Neural cell (in vitro differentiated cells): ENCODE data around the gene ZCCHC24. TPM values are rescaled to one million over a fixed set of nuclear protein-coding genes. Genes with fewer than 3 reads are reported as not detected.

Source experiments
- H2AFZ ChIP-seq: fragments of 200-600, 300-800 bp; sonication (generic), shearing (Covaris generic); 2 replicates; pipeline ENCODE4 v1.6.0; 2014; ENCODE audit warnings: low read depth, mild to moderate bottlenecking, antibody characterized with exemption, low read length, moderate library complexity
- H3F3A ChIP-seq: fragments of 200-600 bp; shearing (Covaris generic); 2 replicates; pipeline ENCODE4 v1.6.1; 2016; ENCODE audit warnings: mild to moderate bottlenecking, moderate library complexity, mixed read lengths, antibody characterized with exemption, low read length; ENCODE audit not compliant: insufficient read depth, poor library complexity, severe bottlenecking
- H3K27ac ChIP-seq: fragments of 200-600, 300-800 bp; sonication (generic), shearing (Covaris generic); 2 replicates; pipeline ENCODE4 v1.5.1; 2014; ENCODE audit warnings: mild to moderate bottlenecking, low read length, moderate library complexity
- H3K27me3 ChIP-seq: fragments of 300-800, 200-600 bp; sonication (generic), shearing (Covaris generic); 2 replicates; pipeline ENCODE4 v1.6.0; 2014; ENCODE audit warnings: mild to moderate bottlenecking, low read depth, low read length, moderate library complexity; ENCODE audit not compliant: insufficient read depth
- H3K36me3 ChIP-seq: fragments of 300-800, 200-600 bp; sonication (generic), shearing (Covaris generic); 2 replicates; pipeline ENCODE4 v1.5.1; 2014; ENCODE audit warnings: mild to moderate bottlenecking, antibody characterized with exemption, low read length, moderate library complexity; ENCODE audit not compliant: insufficient read depth
- H3K4me2 ChIP-seq: fragments of 300-800, 200-600 bp; sonication (generic), shearing (Covaris generic); 2 replicates; pipeline ENCODE4 v1.6.0; 2014; ENCODE audit warnings: mild to moderate bottlenecking, low read length
- H3K4me3 ChIP-seq: fragments of 300-800, 200-600 bp; sonication (generic), shearing (Covaris generic); 2 replicates; pipeline ENCODE4 v1.5.1; 2014; ENCODE audit warnings: mild to moderate bottlenecking, low read length, moderate library complexity
- H3K79me2 ChIP-seq: fragments of 200-600 bp; shearing (Covaris generic); replicated peaks from 2 replicates; pipeline ENCODE4 v1.6.0; 2014; ENCODE audit warnings: mild to moderate bottlenecking, low read length, moderate library complexity; ENCODE audit not compliant: insufficient read depth
- H3K9ac ChIP-seq: fragments of 300-800, 200-600 bp; sonication (generic), shearing (Covaris generic); 2 replicates; pipeline ENCODE4 v1.6.1; 2016; ENCODE audit warnings: mild to moderate bottlenecking, low read length, mixed read lengths
- H3K9me2 ChIP-seq: fragments of 200-600 bp; shearing (Covaris generic); 2 replicates; pipeline ENCODE4 v1.6.1; 2016; ENCODE audit warnings: mild to moderate bottlenecking, low read length, mixed read lengths; ENCODE audit not compliant: insufficient read depth
- H3K9me3 ChIP-seq: fragments of 200-600, 300-800 bp; sonication (generic), shearing (Covaris generic); 2 replicates; pipeline ENCODE4 v1.6.1; 2016; ENCODE audit warnings: mild to moderate bottlenecking, mixed run types, low read length, moderate library complexity, mixed read lengths
- H4K20me1 ChIP-seq: fragments of 200-600 bp; shearing (Covaris generic); 2 replicates; pipeline ENCODE4 v1.6.1; 2016; ENCODE audit warnings: mild to moderate bottlenecking, mixed run types; ENCODE audit not compliant: insufficient read depth
- CTCF ChIP-seq: fragments of 450-650 bp; IDR thresholded peaks from 2 replicates; pipeline ENCODE4 v1.5.1; 2014; ENCODE audit warnings: antibody characterized with exemption, mild to moderate bottlenecking, moderate library complexity; ENCODE audit not compliant: poor library complexity, severe bottlenecking
- EP300 ChIP-seq: fragments of 450-650 bp; conservative IDR thresholded peaks from 2 replicates; pipeline ENCODE4 v1.6.1; 2014; ENCODE audit warnings: antibody characterized with exemption, mild to moderate bottlenecking, moderate library complexity; ENCODE audit not compliant: poor library complexity, severe bottlenecking
- EZH2 ChIP-seq: fragments of 200-600, 300-800 bp; shearing (Covaris generic), sonication (generic); IDR thresholded peaks from 2 replicates; pipeline ENCODE4 v1.6.1; 2014; ENCODE audit warnings: antibody characterized with exemption, low read length, borderline replicate concordance, mild to moderate bottlenecking; ENCODE audit not compliant: insufficient read depth, poor library complexity, severe bottlenecking
- MXI1 ChIP-seq: fragments of 450-650 bp; conservative IDR thresholded peaks from 2 replicates; pipeline ENCODE4 v1.6.1; 2014; ENCODE audit warnings: antibody characterized with exemption, mild to moderate bottlenecking; ENCODE audit not compliant: poor library complexity, severe bottlenecking
- POLR2AphosphoS5 ChIP-seq: IDR thresholded peaks from 2 replicates; pipeline ENCODE4 v1.6.1; 2012
- RAD21 ChIP-seq: fragments of 450-650 bp; conservative IDR thresholded peaks from 2 replicates; pipeline ENCODE4 v1.6.1; 2014; ENCODE audit warnings: antibody characterized with exemption, mild to moderate bottlenecking, moderate library complexity
- REST ChIP-seq: IDR thresholded peaks from 2 replicates; pipeline ENCODE4 v1.6.1; 2012; ENCODE audit warnings: borderline replicate concordance
- SMC3 ChIP-seq: fragments of 450-650 bp; conservative IDR thresholded peaks from 2 replicates; pipeline ENCODE4 v1.6.1; 2014; ENCODE audit warnings: antibody characterized with exemption, mild to moderate bottlenecking, moderate library complexity; ENCODE audit not compliant: poor library complexity
- TAF1 ChIP-seq: IDR thresholded peaks from 2 replicates; pipeline ENCODE4 v1.6.1; 2012; ENCODE audit warnings: low read depth
- polyA plus RNA-seq: library from polyadenylated mRNA; depleted of rRNA; stranded (reverse); fragments of >200 nt; gene quantifications from 2 replicates; pipeline ENCODE4 v1.2.3, GENCODE V29; 2014

ZCCHC24 gene
- polyA plus RNA-seq, 1 donor from 2014 or later, result not detected

DNA sequence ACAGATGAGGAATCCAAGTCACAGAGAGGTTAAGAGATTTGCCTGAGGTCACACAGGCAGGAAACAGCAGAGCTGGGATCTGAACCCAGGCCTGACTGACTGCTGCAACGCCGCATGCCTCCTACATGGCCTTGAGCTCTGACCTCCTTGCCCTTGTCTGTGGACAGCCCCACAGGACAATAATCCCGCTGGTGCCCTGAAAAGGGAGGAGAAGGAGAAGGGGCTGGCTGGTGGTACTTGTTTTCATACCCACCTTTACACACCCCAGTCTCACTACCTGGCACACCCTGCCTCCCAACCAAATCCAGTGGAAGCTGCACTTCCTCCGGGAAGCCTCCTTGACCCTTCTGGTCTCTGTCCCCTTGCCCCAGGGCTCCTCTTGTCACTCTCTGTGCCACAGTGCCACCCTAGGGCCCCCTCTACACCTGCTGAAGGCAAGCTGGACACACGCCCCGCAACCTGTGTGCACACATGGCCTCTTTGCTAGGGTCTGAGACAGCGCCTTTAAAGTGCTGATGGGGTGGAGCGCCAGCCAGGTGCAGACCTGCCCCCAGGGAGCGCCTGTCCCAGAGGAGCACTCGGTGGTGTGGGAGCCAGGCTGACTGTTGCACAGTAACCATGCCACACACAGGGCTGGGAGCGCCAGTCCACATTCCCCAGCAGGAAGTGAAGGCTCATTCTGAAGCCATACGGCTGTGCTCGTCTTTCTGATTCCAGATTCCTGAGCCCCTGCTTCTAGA, 38.6 kb downstream of the ZCCHC24 start:
- no peak overlapping the region for H3K9ac ChIP-seq
- no peaks in the 10 kb centered on the region for H3K79me2 ChIP-seq
- no peaks in the 10 kb centered on the region for H3K27me3 ChIP-seq
- no peaks in the 10 kb centered on the region for H3F3A ChIP-seq
- H4K20me1 ChIP-seq, result no peaks in the 10 kb centered on the region
- no peak overlapping the region for H3K4me2 ChIP-seq
- no peak for TF ChIP-seq EP300
- TF ChIP-seq MXI1, result no peak
- TF ChIP-seq EZH2, result no peak
- no peak for TF ChIP-seq TAF1
- TF ChIP-seq CTCF, result no peak
- no peak for TF ChIP-seq RAD21
- TF ChIP-seq REST, result no peak
- TF ChIP-seq POLR2AphosphoS5, result no peak
- TF ChIP-seq SMC3, result no peak
- H3K9me3 ChIP-seq, result no peaks in the 10 kb centered on the region
- no peak overlapping the region for H3K4me3 ChIP-seq
- H2AFZ ChIP-seq, result no peak overlapping the region
- H3K27ac ChIP-seq, result no peak overlapping the region
- no peaks in the 10 kb centered on the region for H3K36me3 ChIP-seq
- no peaks in the 10 kb centered on the region for H3K9me2 ChIP-seq

GRCh38 chr10:79405995-79406515, 39.4 kb downstream of the ZCCHC24 start:
- no peak overlapping the region for H3K4me3 ChIP-seq
- no peaks in the 10 kb centered on the region for H3F3A ChIP-seq
- H2AFZ ChIP-seq, result no peak overlapping the region
- H3K9me2 ChIP-seq, result no peaks in the 10 kb centered on the region
- H3K9ac ChIP-seq, result no peak overlapping the region
- H3K79me2 ChIP-seq, result no peaks in the 10 kb centered on the region
- no peaks in the 10 kb centered on the region for H4K20me1 ChIP-seq
- no peak for TF ChIP-seq MXI1
- no peak for TF ChIP-seq TAF1
- TF ChIP-seq RAD21, result no peak
- TF ChIP-seq SMC3, result no peak
- no peak for TF ChIP-seq EP300
- TF ChIP-seq EZH2, result no peak
- TF ChIP-seq REST, result no peak
- no peak for TF ChIP-seq POLR2AphosphoS5
- TF ChIP-seq CTCF, result no peak
- no peak overlapping the region for H3K27ac ChIP-seq
- no peak overlapping the region for H3K4me2 ChIP-seq
- no peaks in the 10 kb centered on the region for H3K9me3 ChIP-seq
- no peaks in the 10 kb centered on the region for H3K27me3 ChIP-seq
- no peaks in the 10 kb centered on the region for H3K36me3 ChIP-seq
